GM12878 (cell line): ENCODE results near the gene KATNB1. TPM values are rescaled to one million over a fixed set of nuclear protein-coding genes. Genes with fewer than 3 reads are reported as not detected.

Experiments used
- ATAC-seq: fragments of 200-7000 bp; cut with Tn5 transposase; 3 replicates; pipeline ENCODE4 v1.9.1; 2020; ENCODE audit warnings: mild to moderate bottlenecking, moderate library complexity
- BruUV-seq: library from RNA; stranded (reverse); fragments of 400-500 nt; replicated peaks from 2 replicates; lab custom pipeline; 2021; lab: Mats Ljungman, UMichigan
- CTCF ChIA-PET: fragments of 300-600 bp; sonication (Branson Sonifier 250); formaldehyde crosslinking; extraction: SDS; loops from one replicate; lab custom pipeline; 2021; ENCODE audit warnings: inconsistent platforms; lab: Yijun Ruan, JAX
- POLR2A ChIA-PET: fragments of 350-600 bp; formaldehyde crosslinking; extraction: SDS; loops from one replicate; lab custom pipeline; 2021; ENCODE audit warnings: inconsistent platforms; lab: Charles Lee
- RAD21 ChIA-PET: fragments of 300-600 bp; sonication (Branson Sonifier 250); formaldehyde crosslinking; loops from one replicate; lab custom pipeline; 2023; ENCODE audit warnings: antibody characterized with exemption; ENCODE audit not compliant: unreplicated experiment; lab: Charles Lee
- SMC1A ChIA-PET: fragments of 300-600 bp; sonication (Branson Sonifier 250); formaldehyde crosslinking; loops from one replicate; lab custom pipeline; 2023; ENCODE audit not compliant: unreplicated experiment, uncharacterized antibody; lab: Charles Lee
- DNase-seq: peaks from one replicate; pipeline ENCODE4 v3.0.0-alpha.2; 2011; ENCODE audit warnings: low read depth, low spot score
- FAIRE-seq: peaks from 3 replicates; lab custom pipeline; 2011; peaks lifted over from hg19 to GRCh38; lab: Jason Lieb, UNC
- H2AFZ ChIP-seq: 2 replicates; pipeline ENCODE4 v1.6.0; 2011; ENCODE audit warnings: low read depth, low read length, control low read depth; ENCODE audit not compliant: control insufficient read depth
- H3K27ac ChIP-seq: 2 replicates; pipeline ENCODE4 v1.5.1; 2011; ENCODE audit warnings: control low read depth; ENCODE audit not compliant: control insufficient read depth, insufficient read depth
- H3K27me3 ChIP-seq, 2 experiments: replicated peaks in 1 of 2; 2 replicates each; pipeline versions ENCODE4 v1.6.0 to v1.6.1; 2011; ENCODE audit warnings: low read length in 1 of 2; ENCODE audit not compliant: control insufficient read depth in 2 of 2, insufficient read depth in 2 of 2
- H3K36me3 ChIP-seq, 2 experiments: 2 replicates each; pipeline ENCODE4 v1.5.1; 2011; ENCODE audit warnings: low read length in 1 of 2; ENCODE audit not compliant: control insufficient read depth in 2 of 2, insufficient read depth in 2 of 2
- H3K4me1 ChIP-seq: 2 replicates; pipeline ENCODE4 v1.6.1; 2011; ENCODE audit warnings: mild to moderate bottlenecking, low read length, moderate library complexity, mixed read lengths; ENCODE audit not compliant: control insufficient read depth, insufficient read depth
- H3K4me2 ChIP-seq: 2 replicates; pipeline ENCODE4 v1.6.0; 2011; ENCODE audit warnings: control low read depth; ENCODE audit not compliant: control insufficient read depth, insufficient read depth
- H3K4me3 ChIP-seq: fragments of 200-600 bp; sonication (generic); 2 replicates; pipeline ENCODE4 v1.5.1; 2016
- H3K79me2 ChIP-seq: 2 replicates; pipeline ENCODE4 v1.6.0; 2011; ENCODE audit warnings: low read length; ENCODE audit not compliant: control insufficient read depth, insufficient read depth
- H3K9ac ChIP-seq: 2 replicates; pipeline ENCODE4 v1.8.0; 2011; ENCODE audit warnings: low read length, control low read depth, mixed read lengths; ENCODE audit not compliant: control insufficient read depth, insufficient read depth
- H3K9me3 ChIP-seq: replicated peaks from 3 replicates; pipeline ENCODE4 v1.5.1; 2011; ENCODE audit warnings: mild to moderate bottlenecking, low read length; ENCODE audit not compliant: control insufficient read depth, insufficient read depth
- H4K20me1 ChIP-seq: 2 replicates; pipeline ENCODE4 v1.6.0; 2011; ENCODE audit not compliant: control insufficient read depth, insufficient read depth
- CBX5 ChIP-seq: sonication (generic); IDR thresholded peaks from 2 replicates; pipeline ENCODE4 v1.6.1; 2016; ENCODE audit warnings: low read depth, moderate library complexity, mild to moderate bottlenecking, inconsistent platforms
- CEBPZ ChIP-seq: fragments of 150-350 bp; IDR thresholded peaks from 2 replicates; pipeline ENCODE4 v1.6.1; 2016; ENCODE audit warnings: low read depth, low read length
- POLR2A ChIP-seq: IDR thresholded peaks from 2 replicates; pipeline ENCODE4 v1.6.1; 2011; ENCODE audit warnings: low read depth, mild to moderate bottlenecking, low read length
- SUZ12 ChIP-seq: fragments of 200-600 bp; sonication (generic); IDR thresholded peaks from one replicate; pipeline ENCODE4 v1.6.1; 2018; ENCODE audit warnings: antibody characterized with exemption, mild to moderate bottlenecking; ENCODE audit not compliant: unreplicated experiment
- TCF7 ChIP-seq: IDR thresholded peaks from 2 replicates; pipeline ENCODE4 v1.6.1; 2014; ENCODE audit warnings: antibody characterized with exemption, borderline replicate concordance
- WGBS: methylation state at CpG from one replicate; pipeline ENCODE4 v1.1.6; 2016; ENCODE audit warnings: low lambda C conversion rate; ENCODE audit not compliant: insufficient replicate concordance, insufficient coverage; ENCODE audit errors: missing lambda C conversion rate; 5-methylcytosine and 5-hydroxymethylcytosine counted together
- in situ Hi-C: fragments of 300-500 bp; cut with MboI; formaldehyde crosslinking; loops from 9 replicates; pipeline ENCODE4 v1.14.3; 2018; ENCODE audit warnings: mixed read lengths
- intact Hi-C: fragments of 100-400 bp; cut with micrococcal nuclease; formaldehyde crosslinking; loops from one replicate; pipeline ENCODE4 v1.14.2; 2022; ENCODE audit not compliant: unreplicated experiment
- polyA plus RNA-seq, 11 experiments: library from polyadenylated mRNA; depleted of rRNA in 4 of 11; unstranded in 6 of 11; stranded (reverse) in 5 of 11; fragments of >200 nt; fragmentation: Nextera tagmentation in 4 of 11; fragmentation: Illumina TruSeq in 1 of 11; extraction: Ambion mirVana in 4 of 11; extraction: Trizol in 1 of 11; gene quantifications; 1 replicate in 1 of 11; 2 replicates in 10 of 11; pipeline versions ENCODE4 v1.2.1 to v1.2.3, GENCODE V29; 2011 to 2016; ENCODE audit warnings: inconsistent platforms in 2 of 11, missing spikeins in 2 of 11, low read depth in 1 of 11
- total RNA-seq, 4 experiments: library from RNA; depleted of rRNA in 3 of 4; stranded (reverse); fragments of >200 nt in 3 of 4; fragmentation: Illumina TruSeq in 1 of 4; extraction: Trizol in 1 of 4; gene quantifications; 2 replicates each; pipeline versions ENCODE4 v1.2.1 to v1.2.3, GENCODE V29; 2013 to 2021

The KATNB1 gene
- total and polyA plus RNA-seq, 10 of the 15 experiments (the other 5 are each of a cell fraction or from before 2014, with no cell fraction given): 0.71 to 46.5 (median 19.5) TPM

- DNase-seq: no peak
- Histone ChIP-seq H3K4me3 (no peak overlapping the region), H3K4me1 (no peaks in the 10 kb centered on the region), H3K27me3 (no peaks in the 10 kb centered on the region), H3K4me2 (no peak overlapping the region), H3K36me3 (no peaks in the 10 kb centered on the region; a peak in 2 of 4 replicates), H3K9me3 (no peaks in the 10 kb centered on the region), H3K79me2 (no peaks in the 10 kb centered on the region), H4K20me1 (no peaks in the 10 kb centered on the region), H3K9ac (no peak overlapping the region), H3K27ac (no peak overlapping the region), H2AFZ (no peak overlapping the region)
- no peak for FAIRE-seq
- POLR2A ChIA-PET: interaction anchor here (0.7 to 0.9 kb wide), 2 partner anchors 16 to 19 kb away, joined by 4 to 7 read pairs; partner anchors contain the start of gene KATNB1
- TF ChIP-seq TCF7: no peak
- RAD21 ChIA-PET: no interaction called here
- SMC1A ChIA-PET: no interaction called here
- no peak for ATAC-seq
- CTCF ChIA-PET: interaction anchor here (1.2 kb wide), 2 partner anchors 9 to 174 kb away, joined by 3 read pairs; no protein-coding TSS in a partner anchor
- 78% methylated on average over 24 of the region's 24 CpGs for WGBS
- BruUV-seq: no TSS peak
- in situ Hi-C loops: no loop called here
- intact Hi-C loops: no loop called here
These were observed 15.4 kb downstream of the KATNB1 start for GRCh38 chr16:57750796-57751538.

GRCh38 chr16:57751539-57752202 is 16.1 kb downstream of the KATNB1 start:
- ChIA-PET POLR2A (interaction anchor here (0.7 kb wide), 1 partner anchor 20 kb away, joined by 4 read pairs; no protein-coding TSS in a partner anchor), CTCF (interaction anchor here (0.9 to 1.2 kb wide), 2 partner anchors 16 to 175 kb away, joined by 3 to 4 read pairs; no protein-coding TSS in a partner anchor)
- FAIRE-seq (no peak), DNase-seq (no peak)
- no peak for TF ChIP-seq SUZ12
- no peak for TF ChIP-seq POLR2A
- TF ChIP-seq CEBPZ: no peak
- no peak for TF ChIP-seq CBX5
- TF ChIP-seq, all 136 proteins: peak for 0
- H3K27me3 ChIP-seq: no peaks in the 10 kb centered on the region
- SMC1A ChIA-PET: no interaction called here
- H3K4me3 ChIP-seq: no peak overlapping the region
- intact Hi-C loops (no loop called here), in situ Hi-C loops (no loop called here)
- no peak overlapping the region for H3K4me2 ChIP-seq
- ATAC-seq: no peak
- H4K20me1 ChIP-seq: no peaks in the 10 kb centered on the region
- no TSS peak for BruUV-seq
- 88% methylated on average over 26 of the region's 26 CpGs for WGBS
- no peak overlapping the region for H3K27ac ChIP-seq
- H3K9me3 ChIP-seq: no peaks in the 10 kb centered on the region
- no peaks in the 10 kb centered on the region for H3K79me2 ChIP-seq
- RAD21 ChIA-PET: no interaction called here
- H3K4me1 ChIP-seq: no peaks in the 10 kb centered on the region
- H2AFZ ChIP-seq: no peak overlapping the region
- H3K9ac ChIP-seq: no peak overlapping the region
- no peaks in the 10 kb centered on the region; a peak in 2 of 4 replicates for H3K36me3 ChIP-seq
